ENCODE measurements around the gene PLEKHA5.
"Not testable (repeated sequence)": the region's sequence is repeated elsewhere in the genome, so short reads cannot be mapped to it uniquely, and the experiment has no call there.

Gene PLEKHA5

DNA sequence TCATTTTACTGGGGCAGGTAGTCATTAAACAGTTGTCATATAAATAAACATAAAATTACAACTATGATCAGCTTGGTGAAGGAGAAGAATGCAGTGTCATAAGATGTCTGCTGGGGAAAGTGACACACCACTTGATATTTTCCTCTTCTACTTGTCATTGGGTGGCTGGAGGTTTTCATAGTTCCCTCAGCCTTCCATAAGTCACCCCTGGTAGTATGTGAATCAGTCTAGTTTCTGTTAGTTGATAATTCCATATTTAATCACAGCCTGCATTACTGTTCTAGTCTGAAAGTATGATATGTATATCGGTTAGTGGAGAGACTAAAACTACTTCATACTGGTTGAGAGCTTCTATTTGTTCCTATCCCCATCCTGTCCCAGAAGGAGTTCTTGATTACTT lies 38.2 kb downstream of the PLEKHA5 start:
- DNase-seq (ENCODE audit: low read depth): no peak

DNA sequence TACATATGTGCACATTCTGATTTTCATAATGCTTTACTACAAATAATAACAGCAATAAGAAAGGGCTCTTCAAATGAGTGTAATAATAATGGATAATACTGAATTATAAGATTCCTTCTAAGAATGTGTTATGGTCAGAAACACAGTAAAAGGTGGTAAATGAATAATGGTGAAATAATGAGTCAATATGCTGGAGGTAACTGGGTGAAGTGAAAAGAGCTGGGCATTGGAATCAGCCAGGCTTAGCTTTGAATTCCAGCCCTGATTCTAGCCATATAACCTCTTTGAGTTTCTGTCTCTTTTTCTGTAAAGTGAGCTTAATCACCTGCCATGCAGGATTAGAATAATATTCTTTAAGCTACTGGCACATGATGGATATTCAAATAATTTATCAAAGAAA lies 39.1 kb downstream of the PLEKHA5 start:
- DNase-seq (ENCODE audit: low read depth): no peak

DNA sequence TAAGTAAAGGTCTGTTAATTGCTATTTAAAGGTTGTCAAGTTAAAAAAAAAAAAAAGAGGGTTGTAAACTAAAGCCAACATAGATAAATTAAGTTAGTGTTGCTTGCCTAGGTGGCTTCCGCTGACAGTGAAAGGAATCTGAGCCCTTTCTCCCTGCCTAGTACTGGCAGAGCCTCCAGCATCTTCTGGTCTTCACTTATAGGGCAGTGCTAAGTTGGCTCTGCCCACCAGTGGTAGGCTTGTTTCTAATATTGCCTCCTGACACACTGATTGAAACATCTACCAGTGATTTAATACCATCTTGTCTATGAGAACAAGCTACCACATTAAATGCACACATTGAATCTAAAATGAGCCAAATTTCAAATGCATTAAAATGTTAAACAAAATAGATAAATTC lies 39.7 kb downstream of the PLEKHA5 start:
- no peak for DNase-seq (ENCODE audit: low read depth)

- not testable (repeated sequence) for DNase-seq (ENCODE audit: low read depth)
These were observed 40.8 kb downstream of the PLEKHA5 start for GRCh38 chr12:19170286-19170685.

DNA sequence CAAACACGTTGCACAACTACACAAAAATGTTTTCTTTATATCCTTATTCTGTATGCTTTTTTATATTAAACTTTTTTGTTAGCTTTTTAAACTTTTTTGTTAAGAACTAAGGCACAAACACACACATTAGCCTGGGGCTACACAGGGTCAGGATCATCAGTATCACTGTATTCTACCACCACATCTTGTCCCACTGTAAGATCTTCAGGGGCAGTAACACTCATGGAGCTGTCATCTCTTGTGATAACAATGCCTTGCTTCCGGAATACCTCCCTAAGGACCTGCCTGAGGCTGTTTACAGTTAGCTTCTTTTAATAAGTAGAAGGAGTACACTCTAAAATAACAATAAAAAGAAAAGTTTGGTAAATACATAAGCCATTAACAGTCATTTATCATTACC lies 42.2 kb downstream of the PLEKHA5 start:
- peak; percentile 79 for DNase-seq (ENCODE audit: low read depth)

DNA sequence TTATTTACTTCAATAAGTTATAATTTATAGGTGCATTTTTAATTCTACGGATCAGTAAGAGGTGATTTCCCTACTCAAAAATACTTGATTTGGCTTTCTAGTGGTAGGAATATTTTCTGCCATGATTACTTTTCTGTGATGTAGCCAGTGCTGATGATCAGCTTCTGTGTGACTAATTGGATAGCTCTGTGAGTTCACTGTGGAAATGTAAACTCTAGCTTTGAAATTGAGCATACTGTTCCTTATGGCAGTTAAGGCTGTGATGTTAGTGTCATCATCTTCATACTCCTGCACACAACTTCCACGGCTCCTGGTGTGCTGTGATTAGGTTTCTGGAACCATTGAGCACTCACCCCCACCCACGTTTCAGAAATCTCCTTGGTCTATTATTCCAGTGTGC lies 48.2 kb downstream of the PLEKHA5 start:
- DNase-seq (ENCODE audit: low read depth): peak; percentile 64

- DNase-seq (ENCODE audit: low read depth): no peak
These were observed 50.5 kb downstream of the PLEKHA5 start for GRCh38 chr12:19179986-19180385.

DNA sequence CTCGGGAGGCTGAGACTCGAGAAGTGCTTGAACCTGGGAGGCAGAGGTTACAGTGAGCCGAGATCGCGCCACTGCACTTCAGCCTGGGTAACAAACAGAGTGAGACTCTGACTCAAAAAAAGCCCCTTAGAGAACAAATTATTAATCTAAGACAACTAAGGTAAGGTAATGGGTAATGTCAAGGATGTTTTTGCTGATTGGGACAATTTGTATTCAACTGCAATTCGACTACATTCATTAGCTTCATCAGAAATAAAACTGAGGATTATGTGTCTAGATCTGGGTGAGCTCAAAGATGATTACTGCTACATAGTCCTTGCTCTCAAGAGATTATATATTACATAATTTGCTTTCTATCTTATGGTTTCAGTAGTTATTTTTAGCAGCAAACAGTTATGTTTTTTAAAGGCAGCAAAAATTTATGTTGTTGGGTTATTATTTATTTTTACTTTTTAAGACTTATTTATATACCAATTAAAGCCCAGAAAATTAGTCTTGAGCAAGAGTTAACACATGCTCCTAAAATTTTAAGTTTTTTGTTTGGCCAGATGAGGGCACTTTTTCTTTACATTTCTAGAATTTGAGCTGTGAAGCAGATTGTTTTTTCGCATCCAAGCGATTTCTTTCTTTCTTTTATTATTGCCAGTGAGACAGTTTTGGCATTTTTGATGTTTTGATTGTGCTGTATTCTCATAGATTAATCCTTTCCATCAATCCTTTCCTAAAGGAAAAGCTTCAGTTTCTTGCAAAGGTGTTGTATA lies 52.3 kb downstream of the PLEKHA5 start:
- DNase-seq (ENCODE audit: low read depth): peak; percentile 27

- DNase-seq (ENCODE audit: low read depth): peak; percentile 45
These were observed 53.7 kb downstream of the PLEKHA5 start for GRCh38 chr12:19183121-19183838.

DNA sequence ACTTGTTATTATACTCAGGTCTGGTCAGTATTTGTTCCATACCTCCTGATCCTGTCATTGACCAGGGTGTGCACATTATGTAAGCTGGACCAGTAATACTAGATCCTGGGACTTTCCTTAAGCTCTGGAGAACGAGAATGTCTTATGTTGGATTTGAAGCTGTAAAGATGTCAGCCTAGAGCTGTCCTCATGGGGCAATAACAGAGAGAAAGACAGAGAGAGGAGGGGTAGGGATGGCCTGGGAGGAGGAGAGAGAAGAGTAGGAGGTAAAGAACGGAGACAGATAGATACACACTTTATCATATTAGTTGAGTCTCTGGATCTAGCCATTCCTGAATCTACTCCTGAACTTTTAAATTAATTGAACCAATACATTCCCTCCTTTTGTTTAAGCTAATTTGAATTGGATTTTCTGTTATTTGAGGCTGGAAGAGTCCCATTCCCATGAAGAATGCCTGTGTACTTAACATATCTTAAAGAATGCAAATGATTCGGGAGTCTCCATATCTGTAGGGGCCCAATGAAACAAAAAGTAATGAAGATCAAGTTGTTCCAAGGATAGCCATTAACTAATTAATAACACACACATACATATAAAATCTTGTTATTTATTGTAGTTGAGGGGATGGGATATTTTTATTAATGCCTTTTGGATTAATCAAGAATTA lies 55.9 kb downstream of the PLEKHA5 start:
- no peak for DNase-seq (ENCODE audit: low read depth)

- peak; percentile 77 for DNase-seq (ENCODE audit: low read depth)
These were observed 57.5 kb downstream of the PLEKHA5 start for GRCh38 chr12:19186722-19187661.

- DNase-seq (ENCODE audit: low read depth): no peak
These were observed 60.0 kb downstream of the PLEKHA5 start for GRCh38 chr12:19189522-19189921.

- peak; percentile 75 for DNase-seq (ENCODE audit: low read depth)
These were observed 60.9 kb downstream of the PLEKHA5 start for GRCh38 chr12:19190292-19191031.

- no peak for DNase-seq (ENCODE audit: low read depth)
These were observed 61.6 kb downstream of the PLEKHA5 start for GRCh38 chr12:19191089-19191488.

GRCh38 chr12:19191563-19191962 lies 62.0 kb downstream of the PLEKHA5 start:
- DNase-seq (ENCODE audit: low read depth): no peak

DNA sequence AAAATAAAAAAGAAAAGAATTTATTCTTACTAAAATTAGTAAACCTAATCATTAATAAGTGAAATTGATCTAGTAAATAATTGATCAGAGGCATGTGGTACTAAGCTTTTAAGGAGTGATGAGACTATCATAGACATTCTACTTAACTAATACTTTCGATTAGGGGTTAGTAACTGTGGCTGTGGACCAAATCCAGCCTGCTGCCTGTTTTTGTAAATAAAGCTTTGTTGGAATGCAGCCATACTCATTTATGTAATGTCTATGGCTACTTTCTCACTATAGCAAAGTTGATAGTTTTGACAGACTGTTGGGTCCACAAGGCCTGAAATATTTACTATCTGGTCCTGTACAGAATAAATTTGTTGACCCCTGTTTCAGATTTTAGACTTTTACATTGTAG lies 63.2 kb downstream of the PLEKHA5 start:
- no peak for DNase-seq (ENCODE audit: low read depth)

GRCh38 chr12:19194963-19195362 lies 65.4 kb downstream of the PLEKHA5 start:
- DNase-seq (ENCODE audit: low read depth): no peak

DNA sequence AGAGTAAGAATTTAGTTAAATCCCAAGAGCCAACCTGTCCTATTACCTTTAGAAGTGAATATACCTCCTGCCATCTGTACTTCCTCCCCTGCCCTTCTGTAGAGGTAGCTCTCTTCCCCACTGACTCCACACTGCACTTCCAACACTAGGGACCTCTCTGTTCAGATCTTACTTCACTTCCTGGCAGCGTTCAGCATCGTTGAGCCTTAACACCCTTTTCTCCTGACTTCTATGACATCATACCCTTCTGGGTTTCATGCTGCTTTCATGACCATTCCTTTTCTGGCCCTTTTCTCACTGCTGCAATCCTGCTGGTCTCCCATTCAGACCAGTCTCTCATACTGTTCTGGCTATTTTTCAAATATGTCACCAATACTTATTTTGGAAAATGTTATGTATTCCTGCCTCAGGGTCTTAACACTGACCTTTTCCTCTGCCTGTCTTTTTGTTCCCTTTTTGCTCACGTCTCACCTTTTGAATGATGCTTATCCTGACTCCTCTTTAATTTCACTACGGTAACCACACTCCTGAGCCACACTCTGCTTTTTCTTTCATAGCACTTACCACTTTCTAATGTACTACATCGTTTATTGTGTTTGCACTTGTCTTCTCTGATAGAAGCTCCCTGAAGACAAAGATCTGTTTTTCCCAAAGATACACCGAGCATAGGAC lies 67.6 kb downstream of the PLEKHA5 start:
- peak; percentile 30 for DNase-seq (ENCODE audit: low read depth)

- peak; percentile 92 for DNase-seq (ENCODE audit: low read depth)
These were observed 68.7 kb downstream of the PLEKHA5 start for GRCh38 chr12:19198272-19198671.

GRCh38 chr12:19199332-19199731 lies 69.8 kb downstream of the PLEKHA5 start:
- DNase-seq (ENCODE audit: low read depth): no peak

DNA sequence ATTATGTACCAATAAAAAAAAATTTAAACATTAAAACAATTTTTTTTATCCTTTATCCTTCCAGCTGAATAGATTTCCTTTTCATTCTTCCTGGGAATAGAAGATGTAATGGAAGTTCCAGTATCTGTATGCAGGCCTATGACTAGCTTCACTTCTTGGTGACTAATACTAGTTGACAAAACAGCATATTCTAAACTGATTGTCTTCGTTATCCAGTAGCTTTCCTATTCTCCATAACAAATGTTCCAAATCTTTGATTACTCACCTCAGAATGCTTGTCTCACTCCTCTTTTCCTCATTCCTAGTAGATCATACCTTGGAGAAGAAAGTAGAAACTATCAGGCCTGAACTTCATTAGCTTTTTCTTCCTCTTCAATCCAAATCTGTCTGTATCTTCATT lies 70.7 kb downstream of the PLEKHA5 start:
- peak; percentile 86 for DNase-seq (ENCODE audit: low read depth)

All from ELR (cell line).